ENCODE measurements around the gene GAS6. TPM values are rescaled to one million over a fixed set of nuclear protein-coding genes. Genes with fewer than 3 reads are reported as not detected.

The GAS6 gene
- total RNA-seq, 1 donor from 2014 or later: 42.9 TPM

DNA sequence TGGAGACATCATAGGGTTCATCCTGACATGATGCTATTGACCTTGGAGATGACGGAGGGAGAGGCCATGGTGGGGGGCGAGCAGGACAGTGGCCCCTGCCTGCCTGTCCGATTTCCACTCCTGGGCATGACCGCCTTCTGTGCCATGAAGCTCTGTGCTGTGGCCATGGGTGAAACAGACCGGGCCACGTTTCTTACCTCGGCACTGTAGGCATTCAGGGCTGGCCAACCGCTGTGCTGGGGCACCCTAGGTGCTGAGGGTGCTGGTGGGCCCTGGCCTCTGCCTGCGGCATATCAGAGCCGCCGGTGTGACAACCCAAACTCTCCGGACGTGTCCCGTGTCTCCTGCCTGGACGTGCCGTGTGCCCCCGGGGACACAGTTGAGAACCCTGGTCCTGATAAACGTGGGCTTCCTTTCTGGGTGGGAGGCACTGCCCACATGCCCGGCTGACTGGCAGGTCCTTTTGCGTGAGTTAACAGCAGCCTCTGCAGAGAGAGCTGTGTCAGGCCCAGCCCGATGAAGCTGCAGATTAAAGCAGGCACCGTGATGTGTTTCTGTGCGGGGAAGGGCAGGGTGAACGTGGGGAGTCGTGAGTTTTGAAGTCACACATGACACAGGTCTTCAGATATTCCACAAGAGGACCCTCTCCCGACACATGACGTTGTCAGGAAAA lies 58.3 kb downstream of the GAS6 start:
- Mint-ChIP-seq H3K4me1 (ENCODE audit: unreplicated experiment) (no peaks in the 10 kb centered on the region), H3K9me3 (no peaks in the 10 kb centered on the region), H3K4me3 (no peak overlapping the region), H3K36me3 (no peaks in the 10 kb centered on the region), H3K27me3 (no peaks in the 10 kb centered on the region), H3K27ac (no peak overlapping the region)
- TF ChIP-seq, protein P1, sequence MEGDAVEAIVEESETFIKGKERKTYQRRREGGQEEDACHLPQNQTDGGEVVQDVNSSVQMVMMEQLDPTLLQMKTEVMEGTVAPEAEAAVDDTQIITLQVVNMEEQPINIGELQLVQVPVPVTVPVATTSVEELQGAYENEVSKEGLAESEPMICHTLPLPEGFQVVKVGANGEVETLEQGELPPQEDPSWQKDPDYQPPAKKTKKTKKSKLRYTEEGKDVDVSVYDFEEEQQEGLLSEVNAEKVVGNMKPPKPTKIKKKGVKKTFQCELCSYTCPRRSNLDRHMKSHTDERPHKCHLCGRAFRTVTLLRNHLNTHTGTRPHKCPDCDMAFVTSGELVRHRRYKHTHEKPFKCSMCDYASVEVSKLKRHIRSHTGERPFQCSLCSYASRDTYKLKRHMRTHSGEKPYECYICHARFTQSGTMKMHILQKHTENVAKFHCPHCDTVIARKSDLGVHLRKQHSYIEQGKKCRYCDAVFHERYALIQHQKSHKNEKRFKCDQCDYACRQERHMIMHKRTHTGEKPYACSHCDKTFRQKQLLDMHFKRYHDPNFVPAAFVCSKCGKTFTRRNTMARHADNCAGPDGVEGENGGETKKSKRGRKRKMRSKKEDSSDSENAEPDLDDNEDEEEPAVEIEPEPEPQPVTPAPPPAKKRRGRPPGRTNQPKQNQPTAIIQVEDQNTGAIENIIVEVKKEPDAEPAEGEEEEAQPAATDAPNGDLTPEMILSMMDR (conservative IDR thresholded peaks at IDR 0.05): no peak
- no peak for DNase-seq (ENCODE audit: extremely low spot score, unreplicated experiment)

- Mint-ChIP-seq H3K36me3 (no peaks in the 10 kb centered on the region), H3K27me3 (no peaks in the 10 kb centered on the region), H3K4me3 (no peak overlapping the region), H3K9me3 (no peaks in the 10 kb centered on the region), H3K4me1 (ENCODE audit: unreplicated experiment) (no peaks in the 10 kb centered on the region), H3K27ac (no peak overlapping the region)
- DNase-seq (ENCODE audit: extremely low spot score, unreplicated experiment): no peak
- TF ChIP-seq, protein P1 (conservative IDR thresholded peaks at IDR 0.05): no peak
These were observed 59.0 kb downstream of the GAS6 start for GRCh38 chr13:113804703-113805430.

DNA sequence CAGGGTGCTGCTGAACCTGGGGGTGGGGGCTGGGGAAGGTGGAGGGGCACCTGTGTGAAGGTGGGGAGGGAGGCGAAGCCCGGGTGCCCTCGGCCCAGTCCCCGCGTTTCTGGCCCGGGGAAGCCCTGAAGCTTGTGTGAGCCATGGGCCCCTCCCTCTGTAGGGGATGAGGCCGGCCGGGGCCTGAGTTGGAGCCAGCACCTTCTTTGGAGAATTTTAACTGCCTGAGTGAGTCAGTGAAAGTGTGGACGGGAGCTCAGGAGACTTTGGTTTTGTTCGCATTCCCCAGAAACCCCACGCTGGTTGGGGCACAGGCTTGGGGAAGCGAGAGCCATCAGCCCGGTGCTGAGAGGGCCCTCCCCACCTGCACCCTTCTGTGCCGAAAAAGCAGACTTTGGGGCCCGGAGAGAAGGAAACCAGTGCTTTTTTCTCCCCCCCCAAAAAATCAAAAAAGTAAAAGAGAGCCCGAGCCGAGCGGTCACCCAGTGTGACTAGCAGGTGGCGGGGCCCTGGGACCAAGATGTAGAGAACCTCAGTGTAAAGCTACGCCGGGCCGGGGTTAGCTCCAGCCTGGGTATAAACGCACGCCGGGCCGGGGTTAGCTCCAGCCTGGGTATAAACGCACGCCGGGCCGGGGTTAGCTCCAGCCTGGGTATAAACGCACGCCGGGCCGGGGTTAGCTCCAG lies 59.7 kb downstream of the GAS6 start:
- DNase-seq (ENCODE audit: extremely low spot score, unreplicated experiment): no peak
- Mint-ChIP-seq H3K4me3 (no peak overlapping the region), H3K27ac (no peak overlapping the region), H3K36me3 (no peaks in the 10 kb centered on the region), H3K4me1 (ENCODE audit: unreplicated experiment) (no peaks in the 10 kb centered on the region), H3K9me3 (no peaks in the 10 kb centered on the region), H3K27me3 (no peaks in the 10 kb centered on the region)
- TF ChIP-seq, protein P1 (conservative IDR thresholded peaks at IDR 0.05): no peak

DNA sequence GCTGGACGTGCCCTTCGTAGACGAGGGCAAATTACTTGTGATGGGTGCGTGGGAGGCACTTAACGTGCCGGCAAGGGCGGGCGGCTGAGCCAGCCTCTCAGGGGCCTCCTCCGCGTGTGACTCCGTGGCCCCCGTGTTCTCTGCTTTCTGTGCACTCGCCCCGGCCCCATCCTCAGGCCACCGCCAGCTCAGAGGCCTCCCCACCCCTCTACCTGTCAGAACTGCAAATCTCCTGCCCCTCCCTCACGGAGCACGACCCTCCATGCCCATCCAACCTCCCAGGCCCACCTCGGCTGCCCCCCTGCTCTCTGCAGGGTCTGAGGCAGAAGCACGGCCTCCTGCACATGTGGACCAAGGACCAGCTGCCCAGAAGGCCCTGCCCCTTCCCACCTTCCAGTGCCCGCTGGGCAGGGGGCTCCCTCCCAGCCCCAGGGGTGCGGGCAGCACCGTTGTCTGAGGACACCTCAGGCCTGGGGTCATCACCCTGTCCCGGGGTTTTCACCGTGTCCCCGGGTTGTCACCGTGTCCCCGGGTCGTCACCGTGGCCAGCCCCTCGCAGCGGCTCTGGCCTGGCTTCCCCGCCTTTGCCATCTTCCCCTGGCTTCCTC lies 60.4 kb downstream of the GAS6 start:
- no peak overlapping the region for H3K27ac Mint-ChIP-seq
- H3K9me3 Mint-ChIP-seq: no peaks in the 10 kb centered on the region
- TF ChIP-seq, protein P1 (conservative IDR thresholded peaks at IDR 0.05): no peak
- H3K36me3 Mint-ChIP-seq: no peaks in the 10 kb centered on the region
- H3K4me3 Mint-ChIP-seq: no peak overlapping the region
- H3K4me1 Mint-ChIP-seq (ENCODE audit: unreplicated experiment): no peaks in the 10 kb centered on the region
- no peak for DNase-seq (ENCODE audit: extremely low spot score, unreplicated experiment)
- no peaks in the 10 kb centered on the region for H3K27me3 Mint-ChIP-seq

DNA sequence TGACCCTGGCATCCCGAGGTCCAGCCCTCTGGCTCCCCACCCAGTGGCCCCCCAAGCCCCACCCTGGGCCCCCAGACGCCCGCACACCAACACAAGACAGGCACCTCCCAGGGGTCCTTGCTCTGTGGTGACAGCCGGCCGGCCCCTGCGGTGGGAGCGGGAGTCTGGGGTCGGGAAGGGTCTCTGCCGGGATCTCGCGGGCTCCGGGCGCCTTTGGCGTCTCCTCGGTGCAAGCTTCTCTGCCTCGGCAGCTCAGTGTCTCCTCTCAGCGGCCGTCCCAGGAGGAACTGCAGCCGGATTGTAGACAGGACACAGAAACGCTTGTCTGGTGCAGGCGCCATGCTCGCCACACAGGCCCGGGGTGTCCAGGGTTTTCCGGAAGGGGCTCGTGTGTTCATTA lies 61.1 kb downstream of the GAS6 start:
- TF ChIP-seq, protein P1 (conservative IDR thresholded peaks at IDR 0.05): no peak
- Mint-ChIP-seq H3K4me3 (no peak overlapping the region), H3K27me3 (no peaks in the 10 kb centered on the region), H3K27ac (no peak overlapping the region), H3K36me3 (no peaks in the 10 kb centered on the region), H3K9me3 (no peaks in the 10 kb centered on the region), H3K4me1 (ENCODE audit: unreplicated experiment) (no peaks in the 10 kb centered on the region)
- DNase-seq (ENCODE audit: extremely low spot score, unreplicated experiment): no peak

Measured in type B pancreatic cell (in vitro differentiated cells).